SH-SY5Y (cell line): ENCODE data around the gene VAPA.

ENCODE experiments used
- GATA2 ChIP-seq: IDR thresholded peaks from 2 replicates; pipeline ENCODE4 v1.6.1; 2011; ENCODE audit warnings: mild to moderate bottlenecking, low read depth, low read length
- GATA3 ChIP-seq: IDR thresholded peaks from 2 replicates; pipeline ENCODE4 v1.6.1; 2011; ENCODE audit warnings: low read depth, mild to moderate bottlenecking, low read length, moderate library complexity

Gene VAPA

DNA sequence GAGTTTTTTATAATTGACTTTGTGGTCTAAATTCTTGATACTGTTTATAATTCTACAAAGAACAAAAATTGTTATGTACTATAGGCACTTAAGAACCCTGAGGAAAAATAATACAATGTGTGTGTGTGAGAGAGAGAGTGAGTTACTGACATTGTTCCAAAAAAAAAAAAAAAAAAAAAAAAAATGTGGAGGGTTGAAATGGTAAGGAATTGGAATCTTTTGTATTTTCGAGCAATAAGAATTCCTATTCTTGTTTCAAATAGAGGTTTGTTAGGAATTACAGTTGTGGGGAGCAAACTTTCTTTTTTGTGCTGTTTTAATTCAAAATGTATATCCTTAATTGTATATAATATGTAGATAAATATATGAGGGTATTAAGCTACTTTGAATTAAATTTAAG, 45.7 kb downstream of the VAPA start:
- TF ChIP-seq GATA3: no peak
- no peak for TF ChIP-seq GATA2

DNA sequence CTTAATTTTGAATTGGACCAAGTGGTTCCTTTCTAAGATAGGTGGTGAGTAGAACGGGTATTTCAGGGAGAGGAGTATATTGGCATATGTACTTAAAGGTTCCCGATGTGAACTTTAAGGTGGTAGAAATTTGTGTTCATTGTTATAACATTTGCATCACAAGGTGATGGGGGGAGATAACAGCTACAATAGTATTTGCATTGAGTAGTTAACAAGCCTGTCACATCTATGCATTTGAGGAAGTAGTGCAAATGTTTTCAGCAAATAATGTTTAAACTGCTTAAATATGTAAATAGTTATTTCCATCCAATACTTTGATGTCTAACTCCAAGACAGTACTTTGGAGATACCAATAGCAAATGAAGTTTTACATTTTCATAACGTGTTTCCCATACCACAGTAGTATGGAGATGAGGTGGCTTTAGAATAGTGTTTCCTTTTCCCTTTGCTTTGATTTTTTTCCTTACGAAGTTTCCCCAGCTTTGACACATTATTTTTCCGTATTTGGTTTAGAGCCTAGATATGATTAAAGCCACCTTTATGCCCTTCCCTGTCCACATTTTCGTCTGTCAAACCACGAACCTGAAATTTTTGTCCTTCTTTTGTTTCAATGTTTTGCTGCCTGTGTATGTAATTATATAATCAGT, 46.6 kb downstream of the VAPA start:
- TF ChIP-seq GATA3 (no peak), GATA2 (no peak)

DNA sequence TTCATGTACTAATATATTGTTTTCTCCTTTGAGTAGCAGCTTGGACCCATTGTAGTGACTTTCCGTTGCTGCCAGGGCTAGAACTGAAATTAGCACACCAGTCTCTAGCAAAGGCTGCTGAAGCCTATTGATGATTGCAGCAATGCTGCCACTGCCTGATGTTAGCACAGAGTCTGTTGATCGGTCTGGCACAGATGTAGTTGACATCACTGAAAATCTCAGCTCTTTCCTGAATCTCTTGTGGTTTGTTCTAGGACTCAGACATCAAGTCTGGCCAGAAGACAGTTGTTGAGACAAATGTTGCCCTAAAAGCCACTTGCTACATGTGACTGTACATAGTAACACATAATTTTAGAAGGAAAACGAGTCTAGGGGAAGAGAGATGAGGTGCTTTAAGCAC, 47.2 kb downstream of the VAPA start:
- TF ChIP-seq GATA3 (no peak), GATA2 (no peak)

DNA sequence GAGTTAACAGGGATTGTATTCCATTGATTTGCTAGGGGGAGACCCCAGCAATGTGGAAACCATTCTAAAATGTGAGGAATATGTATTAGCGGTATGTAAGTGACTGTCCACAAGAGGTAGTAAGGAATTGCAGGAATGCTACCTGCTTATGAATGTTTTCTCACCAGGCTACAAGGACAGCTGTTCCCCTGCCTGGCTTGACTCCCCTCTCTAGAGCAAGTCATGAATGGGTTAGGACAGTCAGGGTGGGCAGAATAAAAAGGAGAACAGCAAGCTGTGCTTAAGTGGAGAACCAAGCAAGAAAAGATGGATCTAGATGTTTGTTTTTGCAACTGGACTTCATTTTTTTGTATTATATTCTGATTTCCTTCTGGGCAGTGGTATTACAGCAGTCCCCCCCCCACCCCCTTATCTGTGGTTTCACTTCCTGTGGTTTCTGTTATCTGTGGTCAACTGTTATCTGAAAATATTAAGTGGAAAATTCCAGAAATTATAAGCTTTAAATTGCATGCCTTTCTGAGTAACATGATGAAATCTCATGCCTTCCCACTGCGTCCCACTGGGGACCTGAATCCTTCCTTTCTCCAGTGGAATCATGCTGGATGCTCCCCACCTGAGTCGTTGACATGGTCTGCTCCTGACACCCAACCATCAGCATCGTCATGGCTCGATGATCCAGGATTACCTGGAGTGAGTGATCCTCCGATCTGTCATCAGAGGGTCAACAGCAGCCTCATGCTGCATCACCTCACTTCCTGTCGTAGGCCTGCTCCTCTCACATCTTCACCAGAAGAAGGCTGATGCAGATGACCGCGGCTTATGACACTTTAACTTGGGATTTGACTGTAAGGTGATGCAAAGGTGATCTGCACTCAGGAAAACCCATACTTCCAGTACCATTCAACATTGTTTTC, 52.2 kb downstream of the VAPA start:
- no peak for TF ChIP-seq GATA3
- no peak for TF ChIP-seq GATA2

DNA sequence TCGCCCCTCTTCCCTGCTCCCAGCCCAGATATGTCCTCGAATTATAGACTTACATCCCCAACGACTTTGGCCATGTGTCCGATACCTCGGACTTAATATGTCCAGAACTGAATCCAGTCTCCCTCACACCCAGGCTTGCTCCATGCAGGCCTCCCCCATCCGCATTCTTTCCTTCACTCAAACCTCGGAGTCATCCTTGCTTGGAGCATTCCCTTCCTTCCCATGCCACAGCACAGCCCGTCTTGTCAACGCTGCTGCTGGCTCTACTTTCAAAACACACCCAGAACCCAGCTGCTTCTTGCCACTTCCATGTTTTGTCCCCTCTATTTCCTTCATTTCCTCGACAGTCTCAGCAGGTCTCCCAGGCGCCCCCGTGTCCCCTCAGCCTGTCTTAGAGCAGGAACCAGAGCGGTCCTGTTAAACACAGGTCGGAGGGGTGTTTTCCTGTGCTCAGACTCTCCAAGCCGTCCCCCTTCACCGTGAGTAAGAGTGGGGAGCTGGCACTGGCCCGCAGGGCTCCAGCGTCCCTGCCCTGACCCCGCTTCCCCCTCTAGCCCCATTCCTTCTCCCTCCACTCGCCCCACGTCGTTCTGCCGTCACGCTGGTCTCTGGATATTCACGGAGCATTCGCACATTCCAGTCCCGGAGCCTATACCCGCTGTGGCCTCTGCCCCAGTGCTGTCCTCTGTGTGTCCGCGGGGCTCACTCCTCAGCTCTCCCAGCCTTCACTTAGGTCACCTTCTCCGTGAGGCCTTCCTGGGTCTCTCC, 54.4 kb downstream of the VAPA start:
- TF ChIP-seq GATA3: no peak
- TF ChIP-seq GATA2: no peak

DNA sequence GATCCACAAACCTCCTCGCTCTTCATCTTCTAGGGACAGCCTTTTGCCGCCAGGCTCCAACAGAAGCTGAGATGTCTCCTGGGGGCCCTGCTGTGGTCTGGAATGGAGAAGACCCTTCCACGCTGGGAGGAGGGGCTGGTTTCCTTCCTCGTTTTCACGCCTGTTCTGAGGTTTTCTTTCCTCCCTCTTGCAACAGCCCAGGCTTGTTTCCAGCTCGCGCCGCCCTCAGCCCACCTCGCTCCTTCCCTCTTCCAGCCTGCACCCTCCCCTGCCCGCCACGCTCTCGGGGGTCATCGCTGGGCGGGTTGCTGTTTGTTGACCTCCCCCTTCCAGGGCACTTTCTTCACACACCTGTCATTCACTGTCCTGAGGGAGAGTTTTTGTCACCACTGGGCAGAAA, 55.4 kb downstream of the VAPA start:
- TF ChIP-seq GATA3 (no peak), GATA2 (no peak)

DNA sequence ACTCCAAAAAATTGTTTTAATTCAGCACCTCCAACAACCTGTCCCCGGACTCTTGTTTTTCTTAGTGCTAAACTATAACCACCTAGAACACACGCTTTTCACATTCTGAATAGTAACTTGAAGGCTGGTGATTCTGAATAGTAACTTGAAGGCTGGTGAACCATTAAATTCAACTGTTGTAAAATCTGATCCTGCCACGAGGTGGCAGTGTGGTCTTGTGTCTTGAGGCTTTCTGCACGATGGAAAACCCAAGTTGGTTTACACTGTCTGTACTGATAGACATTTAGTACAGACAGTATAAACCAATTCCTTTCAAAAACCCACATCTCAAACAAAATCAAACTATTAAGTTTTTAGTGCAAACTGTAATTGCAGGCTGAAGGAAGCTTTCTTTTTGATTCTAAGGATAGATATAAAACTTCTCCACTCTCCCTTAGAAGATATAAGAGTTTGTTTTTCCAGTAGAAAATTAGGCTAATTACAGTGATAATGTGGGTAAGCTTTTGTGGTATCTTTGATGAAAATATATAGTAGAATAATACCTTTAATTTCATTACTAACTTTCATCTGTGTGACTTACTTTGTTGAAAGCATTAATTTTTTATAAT, 57.6 kb downstream of the VAPA start:
- TF ChIP-seq GATA2: no peak
- TF ChIP-seq GATA3: no peak

DNA sequence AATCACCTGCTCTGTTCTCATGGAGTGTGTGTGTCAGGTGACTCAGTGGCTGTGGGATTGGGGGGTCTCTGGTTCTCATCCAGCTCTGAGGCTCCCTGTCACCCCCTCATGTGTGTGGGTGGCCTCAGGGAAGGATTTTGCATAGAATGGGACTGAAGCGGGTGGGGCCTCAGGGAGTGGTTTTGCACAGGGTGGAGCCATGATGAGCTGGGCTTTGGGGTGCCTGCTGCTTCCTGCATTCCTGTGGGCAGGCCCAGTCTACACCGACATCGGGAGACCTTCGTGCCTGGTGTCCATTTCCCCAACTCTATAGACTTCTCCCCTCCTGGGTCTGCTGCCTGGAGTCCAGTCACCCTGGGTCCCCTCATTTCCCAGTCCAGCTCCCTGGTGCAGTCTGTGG, 59.7 kb downstream of the VAPA start:
- TF ChIP-seq GATA3 (no peak), GATA2 (no peak)

DNA sequence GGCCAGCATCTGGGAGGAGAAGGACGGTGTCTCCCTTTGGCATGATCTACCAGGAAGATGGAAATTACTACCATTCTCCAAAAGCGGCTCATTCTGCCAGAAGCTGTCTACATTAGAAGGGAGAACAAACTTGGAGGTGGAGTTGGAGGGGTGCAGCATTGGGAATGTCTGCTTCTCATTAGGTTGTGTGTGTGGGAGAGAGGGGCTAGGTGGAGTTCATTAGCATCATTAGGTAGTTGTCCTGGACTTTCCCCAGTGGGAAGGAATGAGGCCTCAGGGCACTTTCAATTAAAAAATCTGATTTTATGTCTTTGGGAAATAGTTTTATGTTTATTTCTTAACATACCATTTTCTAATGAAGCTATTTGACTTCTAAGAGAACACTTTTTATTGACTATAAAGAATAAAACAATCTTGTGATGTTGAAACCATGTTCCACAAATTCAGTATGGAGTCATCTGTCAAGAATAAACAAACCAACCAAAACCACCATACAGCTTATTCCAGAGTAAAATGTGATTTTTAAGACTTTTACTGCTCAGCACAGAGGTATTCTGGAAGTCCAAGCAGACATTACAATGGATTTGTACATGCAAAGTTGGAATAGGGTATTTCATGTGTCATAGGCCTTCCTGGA, 60.6 kb downstream of the VAPA start:
- TF ChIP-seq GATA2: no peak
- TF ChIP-seq GATA3: no peak

DNA sequence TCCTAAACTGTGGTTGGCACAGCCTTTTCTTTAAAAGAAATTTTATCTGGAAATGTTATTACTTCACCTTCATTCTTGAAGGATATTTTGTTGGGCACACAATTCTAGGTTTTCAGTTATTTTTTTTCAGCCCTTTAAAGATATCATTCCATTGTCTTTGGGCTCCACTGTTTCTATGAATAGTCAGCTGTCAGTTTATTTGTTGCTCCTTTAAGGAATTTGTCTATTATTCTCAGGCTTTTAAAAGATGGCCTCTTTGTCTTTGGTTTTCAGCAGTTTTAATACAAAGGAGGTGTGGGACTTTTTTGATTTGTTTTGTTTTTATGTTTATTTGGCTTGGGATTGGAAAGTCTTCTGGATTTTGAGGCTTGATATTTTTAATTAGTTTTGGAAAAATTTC, 61.8 kb downstream of the VAPA start:
- TF ChIP-seq GATA2 (no peak), GATA3 (no peak)

DNA sequence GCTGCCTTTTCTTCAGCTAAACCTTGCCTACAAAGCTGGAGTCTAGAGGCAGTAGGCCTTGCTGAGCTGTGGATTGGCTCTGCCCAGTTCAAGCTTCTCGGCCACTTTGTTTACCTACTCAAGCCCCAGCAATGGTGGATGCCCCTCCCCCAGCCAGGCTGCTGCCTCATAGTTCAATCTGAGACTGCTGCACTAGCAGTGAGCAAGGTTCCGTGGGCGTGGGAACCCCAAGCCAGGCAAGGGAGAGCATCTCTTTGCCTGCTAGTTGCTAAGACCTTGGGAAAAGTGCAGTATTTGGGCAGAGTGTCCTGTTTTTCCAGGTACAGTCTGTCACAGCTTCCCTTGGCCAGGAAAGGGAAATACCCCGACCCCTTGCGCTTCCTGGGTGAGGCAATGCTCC, 68.9 kb downstream of the VAPA start:
- TF ChIP-seq GATA3: no peak
- TF ChIP-seq GATA2: no peak

DNA sequence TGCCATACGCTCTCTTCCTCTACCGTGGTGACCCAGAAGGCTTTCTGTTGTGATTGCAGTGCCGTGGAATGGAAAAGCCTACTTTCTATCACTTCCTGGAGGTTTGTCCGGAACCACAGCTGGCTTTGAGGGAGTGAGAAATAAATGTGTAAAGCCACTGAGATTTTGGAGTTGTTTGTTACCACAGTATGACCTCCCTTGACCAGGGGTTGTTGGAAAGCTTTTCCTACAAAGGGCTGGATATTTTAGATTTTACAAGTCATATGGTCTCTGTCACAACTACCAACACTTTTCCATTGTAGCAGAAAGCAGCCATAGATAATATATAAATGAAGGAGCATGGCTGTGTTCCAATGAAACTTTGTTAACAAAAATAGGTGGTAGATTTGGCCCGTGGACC, 70.3 kb downstream of the VAPA start:
- TF ChIP-seq GATA3 (no peak), GATA2 (no peak)

DNA sequence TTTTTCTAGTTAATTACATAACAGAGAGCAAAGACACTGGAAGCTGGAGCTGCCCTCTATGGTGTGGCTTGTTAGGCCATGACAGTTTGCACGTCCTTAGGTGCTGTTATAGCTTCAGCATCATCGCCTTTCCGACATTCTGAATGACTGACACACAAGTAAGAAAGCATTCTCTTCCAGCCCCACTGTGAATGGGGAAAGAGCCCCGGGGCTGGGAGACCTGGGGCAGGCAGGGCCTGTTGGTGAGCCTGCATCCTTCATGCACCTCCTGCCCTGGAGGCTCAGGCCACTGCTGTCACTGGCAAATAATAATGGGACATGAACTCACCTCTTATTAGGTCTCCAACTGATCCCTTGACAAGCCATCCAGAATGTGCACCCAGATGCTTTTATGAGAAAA, 71.8 kb downstream of the VAPA start:
- no peak for TF ChIP-seq GATA2
- TF ChIP-seq GATA3: no peak
